Measurements from ENCODE around the gene SIRPA.

SIRPA gene

GRCh38 chr20:1890469-1891262 is 4.5 kb upstream of the SIRPA start:
- DNase-seq = no peak

GRCh38 chr20:1891263-1892118 is 3.7 kb upstream of the SIRPA start:
- no peak for DNase-seq

- no peak for DNase-seq
These were observed 3.2 kb upstream of the SIRPA start for GRCh38 chr20:1892119-1892385.

DNA sequence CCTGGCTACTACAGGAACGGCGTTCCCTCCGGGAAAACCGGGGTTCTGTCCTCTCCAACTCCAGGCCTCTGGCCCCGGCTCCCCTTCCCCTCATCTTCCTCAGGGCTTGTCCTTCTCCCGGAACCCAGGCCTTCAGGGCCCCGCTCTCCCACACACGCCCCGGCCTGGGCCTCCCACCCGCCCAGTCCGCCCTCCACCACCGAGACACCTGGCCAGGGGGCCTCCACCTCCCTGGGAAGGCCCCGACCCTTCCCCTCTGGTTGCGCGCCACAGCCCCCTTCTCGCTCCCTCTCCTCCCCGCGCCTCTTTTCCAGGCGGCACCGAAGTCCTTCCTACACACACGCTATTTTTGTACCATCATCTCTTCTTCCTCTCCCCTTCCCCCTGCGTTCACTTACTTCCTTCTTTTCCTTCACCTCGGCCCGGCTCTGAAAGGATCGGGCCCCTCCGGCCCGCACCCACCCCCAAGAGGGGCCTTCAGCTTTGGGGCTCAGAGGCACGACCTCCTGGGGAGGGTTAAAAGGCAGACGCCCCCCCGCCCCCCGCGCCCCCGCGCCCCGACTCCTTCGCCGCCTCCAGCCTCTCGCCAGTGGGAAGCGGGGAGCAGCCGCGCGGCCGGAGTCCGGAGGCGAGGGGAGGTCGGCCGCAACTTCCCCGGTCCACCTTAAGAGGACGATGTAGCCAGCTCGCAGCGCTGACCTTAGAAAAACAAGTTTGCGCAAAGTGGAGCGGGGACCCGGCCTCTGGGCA is 1.3 kb upstream of the SIRPA start:
- peak; percentile 7 for DNase-seq

GRCh38 chr20:1894471-1894950 is 696 bp upstream of the SIRPA start:
- peak; percentile 23 for DNase-seq

DNA sequence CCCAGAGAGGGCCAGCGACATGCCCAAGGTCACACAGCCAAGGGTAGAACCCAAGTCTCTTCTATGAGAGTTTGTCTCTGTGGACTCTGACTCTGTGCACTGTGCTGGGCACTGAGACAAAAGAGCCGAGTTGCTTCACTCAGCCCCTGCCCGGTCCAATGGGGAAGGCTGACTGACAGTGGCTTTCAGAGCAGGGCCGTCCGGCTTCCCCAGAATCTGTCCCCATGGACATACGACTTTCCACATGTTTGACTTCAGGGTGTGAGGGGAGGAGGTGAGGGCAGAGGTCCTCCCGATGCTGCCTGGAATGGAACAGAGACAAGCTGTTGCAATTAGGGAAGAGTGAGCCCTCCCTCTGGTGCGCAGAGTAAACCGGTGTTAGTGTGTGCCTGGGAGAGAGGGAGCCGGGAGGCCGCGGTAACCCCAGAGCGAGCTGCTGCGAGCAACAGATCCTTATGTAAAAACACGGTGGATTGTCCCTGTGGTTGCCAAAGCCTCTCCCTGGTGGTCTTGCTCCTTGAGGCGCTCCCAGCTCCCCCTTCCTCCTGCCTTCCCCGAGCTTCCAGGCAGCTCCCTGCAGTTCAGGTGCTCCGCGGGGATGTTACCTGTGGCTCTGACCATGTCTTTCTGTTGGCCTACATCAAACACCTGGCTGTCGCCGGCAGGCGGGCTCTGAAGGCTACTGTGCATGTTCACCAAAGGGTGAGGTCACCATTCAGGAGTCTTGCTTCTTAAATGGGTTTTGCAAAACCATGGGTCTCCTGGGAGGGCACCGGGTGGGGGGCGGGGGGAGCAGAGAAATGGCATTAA is 672 bp downstream of the SIRPA start:
- peak; percentile 67 for DNase-seq

DNA sequence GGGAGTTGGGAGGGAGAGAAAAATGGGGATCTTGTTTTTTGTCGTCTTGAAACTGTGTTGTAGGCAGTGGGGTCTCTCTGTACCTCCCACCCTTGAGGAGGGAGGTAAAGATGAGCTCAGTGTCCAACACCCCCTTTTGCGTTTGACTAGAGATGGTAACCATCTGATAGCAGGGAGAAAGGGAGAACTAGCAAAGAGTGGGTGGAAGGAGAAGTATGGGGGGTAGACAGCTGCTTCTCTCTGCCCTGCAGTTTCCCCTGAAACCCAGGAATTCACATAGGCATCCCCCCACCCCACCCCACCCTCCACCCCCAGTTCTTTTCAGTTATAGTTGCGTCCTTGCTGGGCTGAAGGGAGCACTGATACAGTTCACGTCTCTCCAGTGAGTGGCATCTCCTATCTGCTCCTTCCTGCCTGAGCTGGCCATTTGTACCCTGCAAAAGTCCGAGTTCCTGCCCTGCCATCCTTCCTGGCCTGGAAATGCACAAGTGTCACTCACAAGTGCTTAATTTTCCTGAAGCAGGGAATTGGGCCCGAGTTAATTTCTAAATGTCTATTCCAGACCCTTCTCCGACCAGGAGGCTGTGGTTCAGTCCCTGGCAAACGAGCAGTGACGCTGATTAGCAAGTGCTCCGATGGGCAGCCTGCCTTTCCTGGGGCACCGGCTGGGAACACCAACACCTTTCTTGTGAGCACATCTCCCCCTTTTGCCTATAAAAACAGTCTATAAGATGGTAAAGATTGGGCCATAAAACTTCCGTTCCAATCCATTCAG is 1.5 kb downstream of the SIRPA start:
- no peak for DNase-seq

GRCh38 chr20:1897541-1897940 is 2.3 kb downstream of the SIRPA start:
- no peak for DNase-seq

- DNase-seq = no peak
These were observed 2.8 kb downstream of the SIRPA start for GRCh38 chr20:1897965-1898464.

GRCh38 chr20:1898482-1899240 is 3.5 kb downstream of the SIRPA start:
- no peak for DNase-seq

DNA sequence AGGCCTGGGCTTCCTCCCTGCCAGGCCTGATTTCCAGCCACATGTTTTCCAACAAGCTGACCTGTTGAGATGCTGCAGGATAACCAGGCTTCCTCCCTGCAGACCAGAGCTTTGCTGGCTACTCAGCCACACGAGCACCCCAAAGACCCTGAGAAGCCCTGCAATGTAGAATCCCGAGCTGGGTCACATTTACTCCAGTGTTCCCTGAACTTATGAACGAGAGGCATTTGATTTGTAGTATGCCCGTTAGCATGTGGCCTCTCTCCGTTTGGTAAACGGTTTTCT is 4.0 kb downstream of the SIRPA start:
- no peak for DNase-seq

DNA sequence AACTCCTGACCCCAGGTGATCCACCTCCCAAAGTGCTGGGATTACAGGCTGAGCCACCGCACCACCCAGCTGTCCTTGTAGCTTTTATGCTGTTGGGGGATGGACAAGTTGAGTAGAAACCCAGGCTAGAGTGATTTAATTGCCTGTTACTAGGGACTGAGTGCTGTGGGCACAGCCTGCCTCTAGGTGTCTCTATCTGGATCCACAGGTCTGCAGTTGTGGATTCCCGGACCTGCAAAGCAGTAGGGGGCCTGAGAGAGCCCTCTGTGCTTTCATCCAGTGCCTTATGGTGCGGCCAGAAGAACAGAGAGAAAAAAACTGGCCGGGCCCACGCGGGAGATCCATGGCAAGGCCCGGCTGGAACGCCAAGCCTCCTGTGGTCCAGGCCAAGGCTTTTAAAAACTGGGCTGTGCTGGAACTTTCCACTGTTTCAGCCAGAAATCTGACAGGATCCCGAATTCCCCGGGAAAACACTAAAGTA is 5.2 kb downstream of the SIRPA start:
- peak; percentile 89 for DNase-seq

DNA sequence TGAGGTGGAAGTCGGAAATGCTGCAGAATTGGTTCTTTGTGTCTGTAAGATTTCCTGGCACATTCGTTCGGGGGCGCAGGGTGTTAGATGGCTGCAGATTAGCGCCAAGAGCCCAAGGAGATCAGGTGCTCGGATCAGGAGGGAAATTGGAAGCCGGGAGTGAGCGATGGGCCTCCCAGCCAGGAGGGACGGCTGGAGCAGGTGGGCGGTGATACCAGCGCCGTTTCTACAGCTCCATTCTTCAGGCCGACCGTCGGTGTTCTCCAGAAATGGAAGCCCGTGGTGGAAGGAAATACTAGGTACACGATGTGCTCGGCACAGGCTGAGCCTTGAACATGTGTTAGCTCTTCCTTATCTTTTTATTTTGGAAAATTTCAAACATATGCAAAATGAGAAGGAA is 6.5 kb downstream of the SIRPA start:
- peak; percentile 83 for DNase-seq

DNA sequence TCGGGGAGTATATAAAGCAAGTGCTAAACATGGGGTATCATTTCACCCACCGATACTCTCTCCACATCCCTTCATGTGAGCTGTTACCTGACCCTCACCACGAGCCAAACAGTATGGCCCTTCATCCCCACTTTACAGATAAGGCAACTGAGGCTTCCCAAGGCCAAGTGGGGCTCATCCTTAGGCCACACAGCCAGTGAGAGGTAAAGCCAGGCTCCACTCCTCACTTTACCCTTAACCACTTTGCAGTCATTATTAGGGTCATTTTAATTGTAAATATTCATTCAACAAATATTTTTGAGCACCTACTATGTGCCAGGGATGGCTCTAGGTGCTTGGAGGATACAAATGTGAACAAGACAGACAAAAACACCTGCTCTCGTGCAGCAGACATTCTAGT is 7.0 kb downstream of the SIRPA start:
- DNase-seq = no peak

DNA sequence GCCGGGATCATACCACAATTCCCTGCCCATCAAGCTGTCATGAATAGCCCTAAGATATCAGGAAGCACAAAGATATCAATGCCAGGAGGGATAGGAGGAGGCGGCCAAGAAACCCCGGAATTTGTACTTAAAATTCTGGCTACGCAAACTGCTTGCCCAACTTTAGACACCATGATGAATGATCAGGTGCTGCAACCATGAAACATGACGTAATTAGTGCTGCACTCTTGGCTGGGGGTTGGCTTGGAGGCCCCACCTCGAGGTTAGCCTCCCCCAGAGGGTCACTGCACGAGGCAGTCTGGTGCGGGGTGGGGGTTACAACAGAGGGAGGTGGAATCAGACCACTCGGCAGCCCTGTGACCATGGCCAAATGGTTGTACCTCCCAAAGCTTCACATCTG is 8.9 kb downstream of the SIRPA start:
- no peak for DNase-seq

DNA sequence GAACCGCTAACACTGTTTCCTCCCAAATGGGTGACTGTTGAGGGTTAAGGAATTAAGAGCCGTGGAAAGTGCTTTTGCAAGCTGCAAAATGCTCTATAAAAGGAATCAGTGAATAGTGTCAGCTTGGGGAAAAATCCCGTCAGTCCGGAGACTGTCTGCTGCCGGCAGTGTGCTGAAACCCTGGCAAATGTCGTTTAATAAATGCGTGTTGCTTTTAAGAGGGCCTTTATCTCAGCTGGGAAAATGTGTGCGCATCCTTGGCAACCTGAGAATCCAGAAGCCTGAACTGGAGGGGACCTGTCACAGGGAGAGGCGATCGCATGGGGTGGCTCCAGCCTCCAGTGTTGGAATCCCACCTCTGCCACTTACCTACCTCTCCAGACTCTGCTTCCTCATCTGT is 9.8 kb downstream of the SIRPA start:
- no peak for DNase-seq

DNA sequence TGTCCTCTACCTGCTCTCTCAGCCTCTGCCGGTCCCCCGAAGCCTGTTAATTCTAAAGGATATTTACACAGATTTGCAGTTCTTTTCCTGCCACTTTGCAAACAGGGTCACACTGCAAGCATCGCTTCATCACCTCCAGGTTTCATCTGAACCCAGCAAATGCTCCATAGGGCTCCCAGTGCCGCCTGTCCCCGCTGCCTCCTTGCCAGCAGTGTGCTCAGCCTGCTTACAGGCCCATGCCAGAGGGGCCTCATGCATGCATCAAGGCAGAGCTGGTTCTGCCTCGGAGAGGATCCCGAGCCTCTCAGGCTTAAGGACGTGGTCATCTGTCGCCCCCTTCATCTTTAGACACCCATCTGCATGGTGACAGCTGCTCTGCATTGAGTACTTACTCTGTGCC is 10.5 kb downstream of the SIRPA start:
- DNase-seq = no peak

GRCh38 chr20:1906361-1907051 is 11.3 kb downstream of the SIRPA start:
- no peak for DNase-seq

DNA sequence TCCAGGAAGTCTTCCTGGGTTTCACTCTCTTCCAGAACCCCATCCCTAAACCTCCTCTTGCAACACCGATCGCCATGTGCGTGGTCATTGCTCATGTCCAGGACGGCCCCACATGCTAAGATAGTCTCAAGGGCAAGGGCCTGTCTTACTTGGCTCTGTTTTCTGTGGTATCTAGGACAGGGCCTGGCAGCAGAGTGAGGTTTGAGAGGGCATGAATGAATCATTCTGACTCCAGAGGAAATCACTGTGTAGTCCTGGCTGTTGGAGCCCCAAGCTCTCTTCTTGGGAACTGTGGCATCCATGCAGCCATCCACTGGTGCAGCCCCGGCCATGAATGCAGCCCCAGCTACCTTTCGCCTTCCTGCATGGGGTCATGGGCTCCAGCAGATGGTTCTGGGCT is 12.4 kb downstream of the SIRPA start:
- DNase-seq = no peak

DNA sequence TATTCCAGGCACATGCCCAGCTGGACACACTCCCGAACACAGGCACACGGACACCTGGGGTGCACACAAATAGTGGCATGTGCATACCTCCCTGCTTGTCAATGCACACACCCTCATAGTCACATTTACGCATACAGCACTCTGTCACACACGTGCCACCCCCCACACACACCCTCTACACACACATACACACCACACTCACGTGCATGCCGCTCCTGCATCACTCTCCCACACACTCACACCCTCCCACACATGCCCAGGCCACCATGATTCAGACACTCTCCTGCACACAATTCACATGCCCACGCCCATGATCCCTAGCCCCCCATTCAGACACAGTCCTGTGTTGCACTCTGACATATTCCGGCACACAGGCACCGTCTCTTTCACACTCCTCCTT is 13.0 kb downstream of the SIRPA start:
- no peak for DNase-seq
